Panc1 (cell line): ENCODE measurements around the gene BCAS2.

Experiments used
- POLR2AphosphoS5 ChIP-seq: IDR thresholded peaks from 2 replicates; pipeline ENCODE4 v1.6.1; 2012; ENCODE audit warnings: mild to moderate bottlenecking, low read depth, low read length, moderate library complexity
- TCF7L2 ChIP-seq: IDR thresholded peaks from 2 replicates; pipeline ENCODE4 v1.6.1; 2011; ENCODE audit warnings: mild to moderate bottlenecking, low read depth, low read length, inconsistent platforms
- TF ChIP-seq, protein P1 (sequence below): fragments of 450-650 bp; IDR thresholded peaks from 2 replicates; pipeline ENCODE4 v1.5.1; 2017; ENCODE audit warnings: mild to moderate bottlenecking

DNA sequence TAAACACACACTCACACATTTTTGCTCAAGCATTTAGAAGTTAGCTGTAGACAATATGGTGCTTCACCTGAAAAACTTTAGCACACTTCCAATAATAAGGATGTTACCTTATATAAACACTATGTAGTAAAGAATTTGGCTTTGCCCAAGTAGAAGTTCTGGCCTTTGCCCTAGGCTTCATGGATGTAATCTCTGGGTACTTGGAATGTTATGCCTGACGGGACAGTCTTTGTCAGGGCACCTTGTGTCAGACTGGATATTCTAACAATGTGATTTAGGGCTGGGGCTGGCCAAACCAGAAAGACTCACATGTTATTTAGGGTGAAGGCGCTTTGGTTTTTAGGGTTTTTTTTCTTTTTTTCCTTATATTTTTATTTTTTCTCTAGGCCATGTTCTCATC lies 35.6 kb downstream of the BCAS2 start:
- TF ChIP-seq TCF7L2: no peak
- TF ChIP-seq, protein P1, sequence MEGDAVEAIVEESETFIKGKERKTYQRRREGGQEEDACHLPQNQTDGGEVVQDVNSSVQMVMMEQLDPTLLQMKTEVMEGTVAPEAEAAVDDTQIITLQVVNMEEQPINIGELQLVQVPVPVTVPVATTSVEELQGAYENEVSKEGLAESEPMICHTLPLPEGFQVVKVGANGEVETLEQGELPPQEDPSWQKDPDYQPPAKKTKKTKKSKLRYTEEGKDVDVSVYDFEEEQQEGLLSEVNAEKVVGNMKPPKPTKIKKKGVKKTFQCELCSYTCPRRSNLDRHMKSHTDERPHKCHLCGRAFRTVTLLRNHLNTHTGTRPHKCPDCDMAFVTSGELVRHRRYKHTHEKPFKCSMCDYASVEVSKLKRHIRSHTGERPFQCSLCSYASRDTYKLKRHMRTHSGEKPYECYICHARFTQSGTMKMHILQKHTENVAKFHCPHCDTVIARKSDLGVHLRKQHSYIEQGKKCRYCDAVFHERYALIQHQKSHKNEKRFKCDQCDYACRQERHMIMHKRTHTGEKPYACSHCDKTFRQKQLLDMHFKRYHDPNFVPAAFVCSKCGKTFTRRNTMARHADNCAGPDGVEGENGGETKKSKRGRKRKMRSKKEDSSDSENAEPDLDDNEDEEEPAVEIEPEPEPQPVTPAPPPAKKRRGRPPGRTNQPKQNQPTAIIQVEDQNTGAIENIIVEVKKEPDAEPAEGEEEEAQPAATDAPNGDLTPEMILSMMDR: no peak
- no peak for TF ChIP-seq POLR2AphosphoS5
